DND-41 (cell line): ENCODE data around the gene FANK1.
"Not testable (repeated sequence)": the region's sequence is repeated elsewhere in the genome, so short reads cannot be mapped to it uniquely, and the experiment has no call there.

Experiments
- ATAC-seq: fragments of 200-7000 bp; cut with Tn5 transposase; 3 replicates; pipeline ENCODE4 v1.9.1; 2021; ENCODE audit warnings: low read depth; ENCODE audit not compliant: insufficient read depth
- DNase-seq: peaks from one replicate; pipeline ENCODE4 v3.0.0-alpha.2; 2020
- H2AFZ ChIP-seq: 2 replicates; pipeline ENCODE4 v1.6.0; 2012; ENCODE audit warnings: low read depth, low read length
- H3K27ac ChIP-seq: 2 replicates; pipeline ENCODE4 v1.5.1; 2012; ENCODE audit warnings: low read length, inconsistent platforms
- H3K27me3 ChIP-seq: fragments of 200-600 bp; sonication (generic); 2 replicates; pipeline ENCODE4 v1.6.0; 2012; ENCODE audit warnings: low read length, mild to moderate bottlenecking, inconsistent platforms; ENCODE audit not compliant: insufficient read depth, poor library complexity
- H3K36me3 ChIP-seq: 2 replicates; pipeline ENCODE4 v1.5.1; 2012; ENCODE audit warnings: low read length, inconsistent platforms; ENCODE audit not compliant: insufficient read depth
- H3K4me1 ChIP-seq: 2 replicates; pipeline ENCODE4 v1.5.1; 2012; ENCODE audit warnings: mild to moderate bottlenecking, low read length; ENCODE audit not compliant: insufficient read depth
- H3K4me2 ChIP-seq: 2 replicates; pipeline ENCODE4 v1.6.0; 2012; ENCODE audit warnings: mild to moderate bottlenecking, moderate library complexity, low read length, inconsistent platforms; ENCODE audit not compliant: insufficient read depth
- H3K4me3 ChIP-seq, 2 experiments: fragments of 200-600 bp in 1 of 2; shearing (Covaris generic) in 1 of 2; 2 replicates each; pipeline ENCODE4 v1.5.1; 2012 to 2016; ENCODE audit warnings: inconsistent platforms in 2 of 2, low read length in 2 of 2, mild to moderate bottlenecking in 2 of 2, low read depth in 1 of 2, moderate library complexity in 1 of 2
- H3K79me2 ChIP-seq: 2 replicates; pipeline ENCODE4 v1.6.0; 2012; ENCODE audit warnings: low read length, inconsistent platforms; ENCODE audit not compliant: insufficient read depth
- H3K9ac ChIP-seq: 2 replicates; pipeline ENCODE4 v1.6.0; 2012; ENCODE audit warnings: low read depth, mild to moderate bottlenecking, inconsistent platforms, low read length, moderate library complexity
- H3K9me3 ChIP-seq: 2 replicates; pipeline ENCODE4 v1.5.1; 2012; ENCODE audit warnings: low read length, moderate library complexity, mild to moderate bottlenecking, inconsistent platforms; ENCODE audit not compliant: insufficient read depth, severe bottlenecking
- H4K20me1 ChIP-seq: 2 replicates; pipeline ENCODE4 v1.6.0; 2012; ENCODE audit warnings: low read length; ENCODE audit not compliant: insufficient read depth
- EZH2 ChIP-seq: IDR thresholded peaks from 3 replicates; pipeline ENCODE4 v1.6.1; 2012; ENCODE audit warnings: borderline replicate concordance, low read depth, mild to moderate bottlenecking, moderate library complexity, low read length, inconsistent platforms; ENCODE audit not compliant: severe bottlenecking
- TF ChIP-seq, protein P1 (sequence below): IDR thresholded peaks from 2 replicates; pipeline ENCODE4 v1.5.1; 2012; ENCODE audit warnings: borderline replicate concordance, low read length, moderate library complexity, mild to moderate bottlenecking; ENCODE audit not compliant: poor library complexity, severe bottlenecking; ENCODE audit errors: extremely low read depth

Gene FANK1

DNA sequence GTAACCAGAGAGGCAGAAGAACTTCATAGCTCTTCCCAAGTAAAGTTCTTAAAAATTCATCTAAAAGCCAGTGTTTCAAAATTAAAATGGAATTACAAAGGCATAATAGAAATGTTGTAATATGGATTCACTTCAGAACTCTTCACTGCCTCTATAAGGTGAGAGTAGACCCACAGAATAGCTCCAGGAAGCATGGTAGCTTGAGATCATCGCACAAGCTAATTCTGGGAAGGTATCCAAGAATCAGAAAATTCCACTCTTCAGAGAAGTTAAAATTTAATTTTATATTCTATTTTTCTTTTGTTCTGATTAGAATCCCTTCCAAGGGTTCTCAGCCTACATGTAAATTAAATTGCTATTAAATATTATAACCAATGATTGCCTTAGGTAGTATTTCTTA is 13.8 kb upstream of the FANK1 start:
- no peak for DNase-seq
- Histone ChIP-seq H3K4me2 (no peak overlapping the region), H3K9me3 (no peaks in the 10 kb centered on the region), H2AFZ (no peak overlapping the region), H3K79me2 (no peaks in the 10 kb centered on the region), H3K4me3 (no peak overlapping the region), H3K9ac (no peak overlapping the region), H3K4me1 (no peaks in the 10 kb centered on the region), H3K27me3 (peaks cover 8% of the 10 kb centered on the region), H3K27ac (no peak overlapping the region), H4K20me1 (no peaks in the 10 kb centered on the region; the same call in 1 of the 2 replicates), H3K36me3 (no peaks in the 10 kb centered on the region)
- no peak for ATAC-seq
- TF ChIP-seq EZH2, result no peak
- TF ChIP-seq, protein P1, sequence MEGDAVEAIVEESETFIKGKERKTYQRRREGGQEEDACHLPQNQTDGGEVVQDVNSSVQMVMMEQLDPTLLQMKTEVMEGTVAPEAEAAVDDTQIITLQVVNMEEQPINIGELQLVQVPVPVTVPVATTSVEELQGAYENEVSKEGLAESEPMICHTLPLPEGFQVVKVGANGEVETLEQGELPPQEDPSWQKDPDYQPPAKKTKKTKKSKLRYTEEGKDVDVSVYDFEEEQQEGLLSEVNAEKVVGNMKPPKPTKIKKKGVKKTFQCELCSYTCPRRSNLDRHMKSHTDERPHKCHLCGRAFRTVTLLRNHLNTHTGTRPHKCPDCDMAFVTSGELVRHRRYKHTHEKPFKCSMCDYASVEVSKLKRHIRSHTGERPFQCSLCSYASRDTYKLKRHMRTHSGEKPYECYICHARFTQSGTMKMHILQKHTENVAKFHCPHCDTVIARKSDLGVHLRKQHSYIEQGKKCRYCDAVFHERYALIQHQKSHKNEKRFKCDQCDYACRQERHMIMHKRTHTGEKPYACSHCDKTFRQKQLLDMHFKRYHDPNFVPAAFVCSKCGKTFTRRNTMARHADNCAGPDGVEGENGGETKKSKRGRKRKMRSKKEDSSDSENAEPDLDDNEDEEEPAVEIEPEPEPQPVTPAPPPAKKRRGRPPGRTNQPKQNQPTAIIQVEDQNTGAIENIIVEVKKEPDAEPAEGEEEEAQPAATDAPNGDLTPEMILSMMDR, result no peak

DNA sequence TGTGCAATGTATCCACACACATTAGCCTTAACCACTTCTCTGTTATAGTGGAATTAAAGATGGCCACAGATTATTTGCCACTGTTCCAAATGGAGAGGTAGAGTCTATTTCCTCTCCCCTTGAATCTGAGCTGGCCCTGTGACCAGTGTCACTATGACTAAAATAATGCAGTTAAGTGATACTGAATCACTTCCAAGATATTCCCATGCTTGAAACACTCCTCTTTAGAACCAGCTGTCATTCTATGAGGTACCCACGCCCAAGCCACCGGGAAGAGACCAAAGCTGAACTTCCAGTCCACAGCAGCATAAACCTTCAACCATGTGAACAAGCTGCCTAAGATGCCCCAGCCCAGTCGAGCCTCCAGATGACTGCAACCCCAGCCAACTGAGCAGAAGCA is 13.2 kb upstream of the FANK1 start:
- no peaks in the 10 kb centered on the region for H3K9me3 ChIP-seq
- no peaks in the 10 kb centered on the region; the same call in 1 of the 2 replicates for H4K20me1 ChIP-seq
- H2AFZ ChIP-seq, result no peak overlapping the region
- TF ChIP-seq, protein P1, result no peak
- TF ChIP-seq EZH2, result no peak
- H3K4me3 ChIP-seq, result no peak overlapping the region
- no peak overlapping the region for H3K4me2 ChIP-seq
- peaks cover 8% of the 10 kb centered on the region for H3K27me3 ChIP-seq
- H3K27ac ChIP-seq, result no peak overlapping the region
- H3K36me3 ChIP-seq, result no peaks in the 10 kb centered on the region
- H3K79me2 ChIP-seq, result no peaks in the 10 kb centered on the region
- ATAC-seq, result no peak
- no peaks in the 10 kb centered on the region for H3K4me1 ChIP-seq
- DNase-seq, result no peak
- no peak overlapping the region for H3K9ac ChIP-seq

DNA sequence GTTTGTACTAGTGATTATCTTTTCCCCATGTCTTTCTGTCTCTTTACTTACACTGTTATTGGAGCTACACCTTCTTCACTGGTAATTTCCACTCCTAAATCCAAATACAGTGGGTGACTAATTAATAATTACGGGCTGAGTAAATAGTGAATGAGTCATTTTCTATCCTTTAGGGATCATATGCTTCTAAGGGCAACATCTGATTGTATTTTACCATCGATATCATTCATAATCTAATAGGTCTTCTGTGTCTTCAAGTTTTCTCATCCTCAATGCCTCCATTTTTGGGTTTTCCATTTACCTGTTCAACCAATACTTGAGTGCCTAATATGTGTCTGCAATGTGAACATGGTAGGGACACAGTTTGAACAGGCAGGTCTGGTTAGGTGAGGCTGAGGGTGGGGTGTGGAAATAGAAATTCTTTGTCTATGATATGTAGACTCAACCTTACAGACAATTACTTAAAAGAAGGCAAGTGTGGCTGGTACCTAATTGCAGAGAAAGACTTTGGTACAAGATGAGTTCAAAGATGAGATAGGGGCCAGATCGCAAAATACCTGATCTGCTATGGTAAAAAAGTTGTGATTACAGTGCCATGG is 9.4 kb upstream of the FANK1 start:
- Histone ChIP-seq H3K4me1 (no peaks in the 10 kb centered on the region), H2AFZ (no peak overlapping the region), H3K27me3 (no peaks in the 10 kb centered on the region), H3K9ac (no peak overlapping the region), H3K4me2 (no peak overlapping the region), H3K27ac (no peak overlapping the region), H3K36me3 (no peaks in the 10 kb centered on the region), H3K79me2 (no peaks in the 10 kb centered on the region), H4K20me1 (no peaks in the 10 kb centered on the region), H3K9me3 (no peaks in the 10 kb centered on the region), H3K4me3 (no peak overlapping the region)
- ATAC-seq (no peak), DNase-seq (no peak)
- TF ChIP-seq, protein P1, result no peak
- TF ChIP-seq EZH2, result no peak

DNA sequence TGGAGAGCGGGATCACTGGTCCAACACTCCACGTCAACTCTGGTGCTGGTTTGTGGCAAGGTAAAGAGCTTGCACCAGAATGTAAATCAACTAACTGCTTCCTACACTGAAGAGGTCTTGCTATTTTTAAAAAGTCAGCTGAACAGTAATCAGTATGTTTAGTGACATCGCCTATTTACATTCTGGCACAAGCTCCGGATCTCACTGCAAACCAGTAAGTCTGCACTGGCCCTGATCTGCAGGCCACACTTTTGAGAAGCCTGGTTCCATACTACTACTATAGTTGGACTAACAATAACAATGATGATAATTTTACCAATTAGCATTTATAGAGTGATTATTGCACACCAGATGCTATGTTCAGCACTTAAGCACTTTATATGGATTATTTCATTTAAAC is 6.9 kb upstream of the FANK1 start:
- not testable (repeated sequence) for H3K27me3 ChIP-seq, DNase-seq, H3K4me3 ChIP-seq, ATAC-seq, H4K20me1 ChIP-seq, H3K4me2 ChIP-seq, H3K9ac ChIP-seq, H3K36me3 ChIP-seq, H2AFZ ChIP-seq, H3K4me1 ChIP-seq, H3K27ac ChIP-seq, H3K79me2 ChIP-seq, H3K9me3 ChIP-seq

DNA sequence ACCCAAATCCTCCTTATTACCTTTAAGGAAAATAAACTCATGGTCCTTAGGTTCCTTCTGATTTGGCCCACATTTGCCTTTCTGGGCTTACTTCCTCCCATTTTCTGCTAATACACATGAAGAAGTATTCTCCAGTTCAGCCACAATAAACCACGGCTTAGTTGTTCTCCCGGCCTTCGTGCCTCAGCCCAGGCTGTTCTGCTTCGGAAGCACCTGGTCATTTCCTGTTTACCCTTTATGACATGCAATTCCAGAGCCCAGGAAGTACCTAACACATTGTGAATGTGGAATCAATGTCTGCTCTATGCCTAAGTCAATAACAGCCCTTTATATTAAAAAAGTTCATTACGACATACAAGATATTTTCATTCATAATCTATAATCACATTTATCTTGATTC is 4.0 kb upstream of the FANK1 start:
- not testable (repeated sequence) for H3K27ac ChIP-seq, H3K4me2 ChIP-seq, H3K36me3 ChIP-seq, H4K20me1 ChIP-seq, H3K9ac ChIP-seq, ATAC-seq, H3K4me1 ChIP-seq, H3K27me3 ChIP-seq, H3K4me3 ChIP-seq, H3K79me2 ChIP-seq, DNase-seq, H3K9me3 ChIP-seq, H2AFZ ChIP-seq

DNA sequence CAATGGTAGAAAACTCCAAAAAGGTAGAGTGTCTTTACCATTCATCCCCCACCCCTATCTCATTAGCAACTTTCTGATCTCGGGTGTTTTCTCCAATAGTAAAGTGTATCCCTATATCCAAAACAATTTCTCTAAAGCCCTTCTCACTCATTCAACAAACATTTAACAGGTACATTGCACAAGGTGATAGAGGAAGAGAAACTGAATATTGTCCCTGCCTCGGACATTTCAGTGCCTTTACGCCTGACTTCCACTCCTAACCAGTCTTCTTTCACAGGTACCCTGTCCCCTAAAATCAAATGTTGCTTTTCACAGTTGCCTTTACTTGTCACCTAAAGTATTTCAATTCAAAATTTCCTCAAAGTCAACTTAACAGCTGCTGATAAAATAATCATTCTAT is 2.2 kb upstream of the FANK1 start:
- ATAC-seq, H3K4me2 ChIP-seq, H3K36me3 ChIP-seq, H4K20me1 ChIP-seq, H3K9me3 ChIP-seq, H2AFZ ChIP-seq, H3K4me3 ChIP-seq, H3K79me2 ChIP-seq, H3K27ac ChIP-seq, H3K4me1 ChIP-seq, H3K9ac ChIP-seq, DNase-seq, H3K27me3 ChIP-seq: not testable (repeated sequence)
